SK-N-MC (cell line): ENCODE data around the gene PABPN1L.

Source experiments
- DNase-seq: peaks from one replicate; pipeline ENCODE4 v3.0.0-alpha.2; 2011; ENCODE audit warnings: low read depth, low spot score
- H3K27ac ChIP-seq: fragments of 200-600 bp; sonication (generic); 2 replicates; pipeline ENCODE4 v1.5.1; 2016; ENCODE audit warnings: mixed run types
- H3K36me3 ChIP-seq: fragments of 200-600 bp; sonication (generic); 2 replicates; pipeline ENCODE4 v1.6.1; 2017; ENCODE audit warnings: antibody characterized with exemption, low read length, mixed read lengths; ENCODE audit not compliant: insufficient read depth
- H3K4me3 ChIP-seq: fragments of 200-600 bp; sonication (generic); 2 replicates; pipeline ENCODE4 v1.5.1; 2016
- H3K9ac ChIP-seq: fragments of 200-600 bp; sonication (generic); 2 replicates; pipeline ENCODE4 v1.8.0; 2017; ENCODE audit warnings: mixed run types, mixed read lengths; ENCODE audit not compliant: insufficient read length
- H3K9me3 ChIP-seq: fragments of 200-600 bp; sonication (generic); 2 replicates; pipeline ENCODE4 v1.6.1; 2017; ENCODE audit warnings: low read depth, mild to moderate bottlenecking, antibody characterized with exemption, low read length, moderate library complexity, mixed read lengths
- EZH2 ChIP-seq: fragments of 200-600 bp; sonication (generic); IDR thresholded peaks from one replicate; pipeline ENCODE4 v1.6.1; 2017; ENCODE audit warnings: antibody characterized with exemption
- FOXP2 ChIP-seq: optimal IDR thresholded peaks from 2 replicates; pipeline ENCODE3; 2011; ENCODE audit warnings: mild to moderate bottlenecking, moderate library complexity; ENCODE audit not compliant: insufficient read depth; ENCODE audit errors: extremely low read length, control extremely low read depth
- POLR2AphosphoS5 ChIP-seq: IDR thresholded peaks from 2 replicates; pipeline ENCODE4 v1.6.1; 2012; ENCODE audit warnings: mild to moderate bottlenecking, low read depth, low read length, borderline replicate concordance

PABPN1L gene

DNA sequence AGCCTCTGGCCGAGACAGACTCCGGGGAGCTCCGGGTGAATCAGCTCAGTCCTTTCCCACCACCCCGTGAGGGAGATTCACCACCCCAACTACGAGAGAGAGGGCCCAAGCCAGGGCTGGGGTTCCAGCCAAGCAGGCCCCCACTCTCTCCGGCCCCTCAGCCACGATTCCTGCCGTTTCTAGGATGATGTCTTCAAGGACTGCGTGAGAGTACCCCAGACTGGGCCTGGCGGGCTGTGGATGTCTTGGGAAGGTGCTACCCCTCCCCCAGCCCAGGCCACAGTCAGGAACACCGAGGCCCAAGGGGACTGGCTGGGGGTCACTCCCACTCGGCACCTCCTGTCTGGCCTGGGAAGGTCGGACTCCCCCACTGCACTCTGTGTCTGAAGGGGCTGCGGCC is 21.6 kb upstream of the PABPN1L start:
- H3K9ac ChIP-seq = no peak overlapping the region
- no peaks in the 10 kb centered on the region for H3K9me3 ChIP-seq
- no peaks in the 10 kb centered on the region for H3K36me3 ChIP-seq
- DNase-seq = no peak
- TF ChIP-seq FOXP2 = no peak
- TF ChIP-seq POLR2AphosphoS5 = no peak
- no peak for TF ChIP-seq EZH2
- no peak overlapping the region for H3K4me3 ChIP-seq
- no peak overlapping the region for H3K27ac ChIP-seq

GRCh38 chr16:88886845-88887521 is 20.5 kb upstream of the PABPN1L start:
- no peak for TF ChIP-seq POLR2AphosphoS5
- TF ChIP-seq FOXP2 = no peak
- TF ChIP-seq EZH2 = no peak

GRCh38 chr16:88886420-88886844 is 20.0 kb upstream of the PABPN1L start:
- no peaks in the 10 kb centered on the region for H3K36me3 ChIP-seq
- no peak for TF ChIP-seq FOXP2
- no peak for TF ChIP-seq POLR2AphosphoS5
- no peak for TF ChIP-seq EZH2

More at GRCh38 chr16:88886845-88887521, 20.5 kb upstream of the PABPN1L start:
- no peaks in the 10 kb centered on the region for H3K9me3 ChIP-seq
- no peak for DNase-seq
- H3K27ac ChIP-seq = no peak overlapping the region
- no peak overlapping the region for H3K4me3 ChIP-seq
- H3K9ac ChIP-seq = no peak overlapping the region
- no peaks in the 10 kb centered on the region for H3K36me3 ChIP-seq

DNA sequence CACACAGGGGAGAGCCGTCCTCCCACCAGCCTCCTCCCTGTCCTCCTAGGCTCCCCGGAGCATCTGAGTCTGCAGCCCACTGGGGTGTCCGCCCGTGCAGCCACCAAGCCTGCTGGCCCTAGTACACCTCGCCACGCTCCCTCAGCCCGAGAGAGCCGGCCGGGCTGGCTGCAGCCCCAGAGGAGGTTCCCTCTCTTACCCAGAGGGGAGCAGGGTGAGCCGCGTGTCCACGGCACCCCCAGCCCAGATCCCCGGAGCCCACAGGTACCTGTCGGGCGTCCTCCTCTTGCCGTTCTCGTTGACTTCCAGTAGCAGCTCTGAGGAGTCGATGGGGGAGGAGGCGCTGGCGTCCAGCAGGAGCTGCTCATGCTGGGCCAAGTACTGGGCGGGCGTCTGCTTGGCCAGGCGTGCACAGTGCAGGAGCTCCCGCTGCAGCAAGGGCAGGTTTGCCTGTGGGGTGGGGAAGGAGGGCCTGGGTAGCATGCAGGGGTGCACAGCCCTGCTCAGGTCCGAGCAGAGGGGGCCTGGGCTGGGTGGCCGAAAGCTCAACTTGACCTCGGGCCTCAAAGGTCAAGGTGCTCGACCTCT is 19.3 kb upstream of the PABPN1L start:
- DNase-seq = no peak
- Histone ChIP-seq H3K9me3 (no peaks in the 10 kb centered on the region), H3K27ac (no peak overlapping the region), H3K36me3 (no peaks in the 10 kb centered on the region), H3K9ac (no peak overlapping the region), H3K4me3 (no peak overlapping the region)
- TF ChIP-seq EZH2 (no peak), FOXP2 (no peak), POLR2AphosphoS5 (no peak)

More at GRCh38 chr16:88886420-88886844, 20.0 kb upstream of the PABPN1L start:
- Histone ChIP-seq H3K9me3 (no peaks in the 10 kb centered on the region), H3K9ac (no peak overlapping the region), H3K27ac (no peak overlapping the region), H3K4me3 (no peak overlapping the region)
- DNase-seq = no peak

DNA sequence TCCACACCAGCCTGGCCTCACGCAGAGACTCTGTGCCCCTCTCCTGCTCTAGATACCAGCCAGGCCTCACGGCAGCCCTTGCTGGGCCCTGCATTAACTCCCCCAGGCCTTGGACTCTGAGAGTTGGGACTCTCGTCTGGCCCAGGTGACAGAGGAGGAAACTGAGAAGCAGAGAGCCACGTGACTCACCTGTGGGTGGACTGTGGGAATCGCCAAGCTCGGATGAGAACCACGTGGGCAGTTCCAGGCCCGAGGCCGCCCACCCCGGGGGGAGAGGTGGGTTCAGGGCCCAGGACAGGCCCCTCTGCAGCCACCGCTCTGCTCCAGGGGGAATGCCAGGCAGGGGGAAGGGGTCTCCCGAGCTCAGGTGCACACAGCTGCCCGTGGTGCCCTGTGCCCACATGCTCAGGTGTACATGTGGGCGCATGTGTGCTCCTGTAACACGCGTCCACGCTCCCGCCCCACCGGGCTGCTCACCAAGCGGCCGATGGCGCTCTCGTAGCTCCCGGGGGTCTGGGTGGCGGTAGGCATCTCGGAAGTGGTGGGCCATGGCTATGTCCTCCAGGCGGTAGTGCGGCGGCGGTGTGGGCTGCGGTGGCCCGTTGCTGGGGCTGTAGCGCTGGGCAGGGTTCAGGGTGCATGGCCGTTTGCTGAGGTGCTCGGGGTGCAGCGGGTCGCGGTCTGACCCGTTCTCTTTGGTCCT is 18.3 kb upstream of the PABPN1L start:
- no peak overlapping the region for H3K27ac ChIP-seq
- no peaks in the 10 kb centered on the region for H3K36me3 ChIP-seq
- DNase-seq = no peak
- TF ChIP-seq FOXP2 (no peak), EZH2 (no peak), POLR2AphosphoS5 (no peak)
- no peaks in the 10 kb centered on the region for H3K9me3 ChIP-seq
- H3K9ac ChIP-seq = no peak overlapping the region
- H3K4me3 ChIP-seq = no peak overlapping the region

- TF ChIP-seq FOXP2 = no peak
- TF ChIP-seq POLR2AphosphoS5 = no peak
- TF ChIP-seq EZH2 = no peak
- H3K4me3 ChIP-seq = no peak overlapping the region
- H3K9me3 ChIP-seq = no peaks in the 10 kb centered on the region
- no peak overlapping the region for H3K27ac ChIP-seq
- no peak for DNase-seq
- no peaks in the 10 kb centered on the region for H3K36me3 ChIP-seq
- H3K9ac ChIP-seq = no peak overlapping the region
These were observed 17.5 kb upstream of the PABPN1L start for GRCh38 chr16:88883946-88884345.

DNA sequence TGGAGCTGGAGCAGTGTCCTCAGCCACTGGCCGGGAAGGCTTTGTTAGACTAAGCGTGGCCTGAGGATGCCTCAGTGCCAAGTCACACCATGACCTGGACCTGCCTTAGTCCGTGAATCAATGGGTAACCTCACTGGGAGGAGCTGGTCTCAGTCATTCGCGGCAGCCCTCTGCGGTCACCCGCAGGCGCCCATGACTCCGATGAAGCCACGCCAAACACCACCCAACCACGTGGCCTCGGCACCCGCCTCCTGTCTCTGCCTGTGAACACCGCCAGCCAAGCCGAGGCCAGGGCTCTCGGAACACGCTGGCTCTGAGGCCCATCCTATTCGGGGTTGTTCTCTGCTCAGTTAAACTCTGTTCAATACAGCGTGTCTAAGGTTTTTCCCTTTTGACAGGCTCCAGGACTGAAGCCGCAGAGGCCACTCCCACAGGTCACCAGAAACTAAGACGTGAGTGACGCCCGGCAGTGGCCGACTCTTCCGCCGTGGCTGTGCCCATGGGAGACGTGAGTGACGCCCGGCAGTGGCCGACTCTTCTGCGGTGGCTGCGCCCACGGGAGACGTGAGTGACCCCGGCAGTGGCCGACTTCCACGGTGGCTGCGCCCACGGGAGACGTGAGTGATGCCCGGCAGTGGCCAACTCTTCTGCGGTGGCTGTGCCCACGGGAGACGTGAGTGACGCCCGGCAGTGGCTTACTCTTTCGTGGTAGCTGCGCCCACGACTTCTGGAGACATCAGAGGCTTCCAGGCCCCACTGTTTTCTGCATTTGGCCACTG is 16.8 kb upstream of the PABPN1L start:
- no peak overlapping the region for H3K4me3 ChIP-seq
- H3K9me3 ChIP-seq = no peaks in the 10 kb centered on the region
- no peaks in the 10 kb centered on the region for H3K36me3 ChIP-seq
- no peak overlapping the region for H3K9ac ChIP-seq
- no peak overlapping the region for H3K27ac ChIP-seq
- TF ChIP-seq POLR2AphosphoS5 (no peak), FOXP2 (no peak), EZH2 (no peak)
- no peak for DNase-seq
